Endothelial cell of umbilical vein (primary cell): ENCODE data around the gene KCNMA1. TPM values are rescaled to one million over a fixed set of nuclear protein-coding genes. Genes with fewer than 3 reads are reported as not detected.

Experiments
- BruUV-seq: library from RNA; stranded (reverse); fragments of 400-500 nt; replicated peaks from 2 replicates; lab custom pipeline; 2021; lab: Mats Ljungman, UMichigan
- CTCF ChIA-PET: fragments of 300-600, 350-600 bp; sonication (Branson Sonifier 250); formaldehyde crosslinking; loops from one replicate; lab custom pipeline; 2021; ENCODE audit warnings: antibody characterized with exemption, inconsistent platforms; lab: Charles Lee
- POLR2A ChIA-PET: fragments of 300-600, 350-600 bp; sonication (Branson Sonifier 250); formaldehyde crosslinking; loops from one replicate; lab custom pipeline; 2021; ENCODE audit warnings: antibody characterized with exemption, inconsistent platforms; lab: Charles Lee
- DNase-seq: peaks from one replicate; pipeline ENCODE4 v3.0.0-alpha.2; 2011; ENCODE audit warnings: low read depth, low spot score
- FAIRE-seq: peaks from 2 replicates; lab custom pipeline; 2011; peaks lifted over from hg19 to GRCh38; lab: Jason Lieb, UNC
- H2AFZ ChIP-seq: 2 replicates; pipeline ENCODE4 v1.6.0; 2012; ENCODE audit warnings: low read depth, low read length, control low read depth, inconsistent platforms
- H3K27ac ChIP-seq: 2 replicates; pipeline ENCODE4 v1.5.1; 2011; ENCODE audit warnings: low read depth, mild to moderate bottlenecking, control low read depth, low read length, moderate library complexity; ENCODE audit not compliant: insufficient read depth
- H3K27me3 ChIP-seq, 2 experiments: 2 replicates each; pipeline versions ENCODE4 v1.6.0 to v1.6.1; 2011; ENCODE audit warnings: low read length in 2 of 2, mixed read lengths in 1 of 2; ENCODE audit not compliant: control insufficient read depth in 2 of 2, insufficient read depth in 2 of 2
- H3K36me3 ChIP-seq, 2 experiments: 2 replicates in 1 of 2; 3 replicates in 1 of 2; pipeline ENCODE4 v1.5.1; 2011; ENCODE audit warnings: low read length in 2 of 2, mild to moderate bottlenecking in 1 of 2, moderate library complexity in 1 of 2; ENCODE audit not compliant: control insufficient read depth in 2 of 2, insufficient read depth in 2 of 2; ENCODE audit errors: extremely low read depth in 1 of 2
- H3K4me1 ChIP-seq: 3 replicates; pipeline ENCODE4 v1.5.1; 2011; ENCODE audit warnings: mild to moderate bottlenecking, low read length; ENCODE audit not compliant: control insufficient read depth, insufficient read depth; ENCODE audit errors: extremely low read depth
- H3K4me2 ChIP-seq: 2 replicates; pipeline ENCODE4 v1.6.1; 2011; ENCODE audit warnings: low read length, control low read depth, mixed read lengths; ENCODE audit not compliant: insufficient read depth
- H3K4me3 ChIP-seq, 3 experiments: fragments of 200-600 bp in 1 of 3; sonication (generic), shearing (Covaris generic) in 1 of 3; replicated peaks in 1 of 3; 2 replicates each; pipeline ENCODE4 v1.5.1; 2011 to 2016; ENCODE audit warnings: control low read depth in 3 of 3, low read length in 3 of 3, mild to moderate bottlenecking in 2 of 3, inconsistent platforms in 1 of 3, low read depth in 1 of 3, moderate library complexity in 1 of 3; ENCODE audit not compliant: insufficient read depth in 1 of 3
- H3K79me2 ChIP-seq: 2 replicates; pipeline ENCODE4 v1.6.0; 2012; ENCODE audit warnings: low read length, inconsistent platforms; ENCODE audit not compliant: control insufficient read depth, insufficient read depth
- H3K9ac ChIP-seq: replicated peaks from 2 replicates; pipeline ENCODE3; 2011; ENCODE audit warnings: low read length, control low read depth; ENCODE audit not compliant: insufficient read depth; ENCODE audit errors: extremely low read depth
- H3K9me1 ChIP-seq: replicated peaks from 3 replicates; pipeline ENCODE4 v1.6.0; 2011; ENCODE audit warnings: mild to moderate bottlenecking, low read length; ENCODE audit not compliant: control insufficient read depth, insufficient read depth; ENCODE audit errors: extremely low read depth
- H3K9me3 ChIP-seq: replicated peaks from 2 replicates; pipeline ENCODE4 v1.5.1; 2012; ENCODE audit warnings: low read length, inconsistent platforms; ENCODE audit not compliant: control insufficient read depth, insufficient read depth
- H4K20me1 ChIP-seq: replicated peaks from 2 replicates; pipeline ENCODE3; 2011; ENCODE audit warnings: mild to moderate bottlenecking, low read length; ENCODE audit not compliant: control insufficient read depth, insufficient read depth; ENCODE audit errors: extremely low read depth
- EZH2 ChIP-seq: IDR thresholded peaks from 2 replicates; pipeline ENCODE4 v1.6.1; 2012; ENCODE audit warnings: borderline replicate concordance, low read depth, mild to moderate bottlenecking, moderate library complexity, low read length, inconsistent platforms; ENCODE audit not compliant: severe bottlenecking
- FOS ChIP-seq: IDR thresholded peaks from 2 replicates; pipeline ENCODE4 v1.6.1; 2011; ENCODE audit warnings: mild to moderate bottlenecking, low read length, moderate library complexity, borderline replicate concordance; ENCODE audit not compliant: insufficient read depth
- GATA2 ChIP-seq: IDR thresholded peaks from 2 replicates; pipeline ENCODE4 v1.7.0; 2011; ENCODE audit warnings: low read depth, mild to moderate bottlenecking, moderate library complexity, mixed read lengths, low read length; ENCODE audit not compliant: insufficient read length, insufficient read depth
- JUN ChIP-seq: IDR thresholded peaks from 2 replicates; pipeline ENCODE4 v1.6.1; 2011; ENCODE audit warnings: borderline replicate concordance, low read depth; ENCODE audit not compliant: insufficient read length, insufficient read depth
- MAX ChIP-seq: IDR thresholded peaks from 2 replicates; pipeline ENCODE4 v1.6.1; 2011; ENCODE audit not compliant: insufficient read depth, insufficient read length
- MYC ChIP-seq: IDR thresholded peaks from one replicate; pipeline ENCODE4 v1.6.1; 2011; ENCODE audit warnings: mild to moderate bottlenecking, low read depth, low read length
- POLR2A ChIP-seq: IDR thresholded peaks from 2 replicates; pipeline ENCODE4 v1.6.1; 2012; ENCODE audit warnings: low read depth, mild to moderate bottlenecking, control low read depth, low read length
- POLR2AphosphoS5 ChIP-seq: IDR thresholded peaks from 2 replicates; pipeline ENCODE4 v1.6.1; 2012; ENCODE audit warnings: low read depth, mild to moderate bottlenecking, control low read depth, low read length, moderate library complexity; ENCODE audit not compliant: insufficient read depth
- dilution Hi-C: fragments of 300-500 bp; cut with MboI; formaldehyde crosslinking; loops from one replicate; pipeline ENCODE4 v1.15.0; 2019; ENCODE audit warnings: low sequenced_read_pairs; ENCODE audit not compliant: extremely low pct_ligation_motif_present
- intact Hi-C: fragments of 100-400 bp; cut with micrococcal nuclease; formaldehyde crosslinking; loops from one replicate; pipeline ENCODE4 v1.10.0; 2022
- polyA plus RNA-seq, 4 experiments: library from polyadenylated mRNA; depleted of rRNA in 3 of 4; stranded (reverse) in 3 of 4; unstranded in 1 of 4; fragments of >200 nt; gene quantifications; 2 replicates each; pipeline versions ENCODE4 v1.2.1 to v1.2.3, GENCODE V29; 2011 to 2012; ENCODE audit warnings: missing spikeins in 1 of 4
- total RNA-seq: library from RNA; stranded (reverse); gene quantifications from 2 replicates; pipeline ENCODE4 v1.2.3, GENCODE V29; 2021
- TF ChIP-seq, protein P1 (sequence below), 2 donors: IDR thresholded peaks; 1 replicate in 1 of 2; 2 replicates in 1 of 2; pipeline ENCODE4 v1.5.1; 2011; ENCODE audit warnings: low read length in 2 of 2, mild to moderate bottlenecking in 2 of 2, moderate library complexity in 2 of 2, control low read depth in 1 of 2, inconsistent platforms in 1 of 2, low read depth in 1 of 2; ENCODE audit not compliant: insufficient read depth in 1 of 2; ENCODE audit errors: extremely low read depth in 1 of 2

KCNMA1 gene
- total and polyA plus RNA-seq, 2 donors (not counting 3 experiments of a cell fraction or from before 2014, with no cell fraction given), result 0.10 to 0.82 TPM

- Histone ChIP-seq H3K4me3 (no peak overlapping the region), H4K20me1 (no peaks in the 10 kb centered on the region), H3K27ac (no peak overlapping the region), H3K9ac (no peak overlapping the region), H3K9me3 (no peaks in the 10 kb centered on the region), H2AFZ (no peak overlapping the region), H3K79me2 (no peaks in the 10 kb centered on the region), H3K4me1 (no peaks in the 10 kb centered on the region), H3K36me3 (no peaks in the 10 kb centered on the region), H3K9me1 (no peaks in the 10 kb centered on the region), H3K27me3 (peaks cover 1 to 7% of the 10 kb centered on the region in 2 experiments), H3K4me2 (no peak overlapping the region)
- dilution Hi-C loops, result no loop called here
- POLR2A ChIA-PET, result no interaction called here
- no peak for TF ChIP-seq MYC
- TF ChIP-seq, protein P1, sequence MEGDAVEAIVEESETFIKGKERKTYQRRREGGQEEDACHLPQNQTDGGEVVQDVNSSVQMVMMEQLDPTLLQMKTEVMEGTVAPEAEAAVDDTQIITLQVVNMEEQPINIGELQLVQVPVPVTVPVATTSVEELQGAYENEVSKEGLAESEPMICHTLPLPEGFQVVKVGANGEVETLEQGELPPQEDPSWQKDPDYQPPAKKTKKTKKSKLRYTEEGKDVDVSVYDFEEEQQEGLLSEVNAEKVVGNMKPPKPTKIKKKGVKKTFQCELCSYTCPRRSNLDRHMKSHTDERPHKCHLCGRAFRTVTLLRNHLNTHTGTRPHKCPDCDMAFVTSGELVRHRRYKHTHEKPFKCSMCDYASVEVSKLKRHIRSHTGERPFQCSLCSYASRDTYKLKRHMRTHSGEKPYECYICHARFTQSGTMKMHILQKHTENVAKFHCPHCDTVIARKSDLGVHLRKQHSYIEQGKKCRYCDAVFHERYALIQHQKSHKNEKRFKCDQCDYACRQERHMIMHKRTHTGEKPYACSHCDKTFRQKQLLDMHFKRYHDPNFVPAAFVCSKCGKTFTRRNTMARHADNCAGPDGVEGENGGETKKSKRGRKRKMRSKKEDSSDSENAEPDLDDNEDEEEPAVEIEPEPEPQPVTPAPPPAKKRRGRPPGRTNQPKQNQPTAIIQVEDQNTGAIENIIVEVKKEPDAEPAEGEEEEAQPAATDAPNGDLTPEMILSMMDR (IDR thresholded peaks at IDR 0.05; ENCODE audit: extremely low read depth in 1 of 2, insufficient read depth in 1 of 2, low read depth in 1 of 2, low read length in 2 of 2), result no peak
- TF ChIP-seq POLR2A, result no peak
- TF ChIP-seq FOS, result no peak
- TF ChIP-seq MAX, result no peak
- TF ChIP-seq EZH2, result no peak
- no peak for TF ChIP-seq JUN
- TF ChIP-seq GATA2, result no peak
- TF ChIP-seq POLR2AphosphoS5, result no peak
- CTCF ChIA-PET, result no interaction called here
- intact Hi-C loops, result no loop called here
- FAIRE-seq (no peak), DNase-seq (no peak)
- no TSS peak for BruUV-seq
Observed at GRCh38 chr10:77479586-77479985, 158.0 kb downstream of the KCNMA1 start.
